HepG2 (cell line): Measurements from ENCODE around the gene METTL6. TPM values are rescaled to one million over a fixed set of nuclear protein-coding genes. Genes with fewer than 3 reads are reported as not detected.

Experiments
- ATAC-seq: fragments of 200-7000 bp; cut with Tn5 transposase; 3 replicates; pipeline ENCODE4 v1.9.1; 2020; ENCODE audit warnings: mild to moderate bottlenecking, moderate library complexity
- BruUV-seq: library from RNA; stranded (reverse); fragments of 400-500 nt; replicated peaks from 2 replicates; lab custom pipeline; 2021; lab: Mats Ljungman, UMichigan
- CTCF ChIA-PET: fragments of 300-600 bp; formaldehyde crosslinking; extraction: SDS; loops from one replicate; lab custom pipeline; 2021; ENCODE audit warnings: low total read pairs, inconsistent platforms, low intra/inter-chr PET ratio; lab: Yijun Ruan, JAX
- POLR2A ChIA-PET: fragments of 350-600 bp; sonication (Branson Sonifier 250); formaldehyde crosslinking; loops from one replicate; lab custom pipeline; 2020; ENCODE audit warnings: antibody characterized with exemption, inconsistent platforms; lab: Yijun Ruan, JAX
- DNase-seq: peaks from one replicate; pipeline ENCODE4 v3.0.0-alpha.2; 2015; ENCODE audit warnings: low spot score
- FAIRE-seq: peaks from 3 replicates; lab custom pipeline; 2011; peaks lifted over from hg19 to GRCh38; lab: Jason Lieb, UNC
- H2AFZ ChIP-seq: one replicate; pipeline ENCODE4 v1.6.1; 2011; ENCODE audit warnings: low read length, inconsistent platforms
- H3K27ac ChIP-seq: fragments of 300-600 bp; 3 replicates; pipeline ENCODE4 v1.8.0; 2011; ENCODE audit warnings: mixed run types, mild to moderate bottlenecking, mixed read lengths, low read length, inconsistent platforms; ENCODE audit not compliant: insufficient read depth; ENCODE audit errors: extremely low read length
- H3K27me3 ChIP-seq, 2 experiments: fragments of 200-600 bp in 1 of 2; 2 replicates in 1 of 2; 3 replicates in 1 of 2; pipeline versions ENCODE4 v1.6.0 to v1.8.0; 2011; ENCODE audit warnings: low read length in 2 of 2, mild to moderate bottlenecking in 2 of 2, moderate library complexity in 2 of 2, inconsistent platforms in 1 of 2; ENCODE audit not compliant: insufficient read depth in 2 of 2, control insufficient read depth in 1 of 2
- H3K36me3 ChIP-seq, 2 experiments: fragments of 200-600 bp in 1 of 2; replicated peaks in 1 of 2; 2 replicates in 1 of 2; 3 replicates in 1 of 2; pipeline versions ENCODE4 v1.5.1 to v1.8.0; 2011; ENCODE audit warnings: low read length in 2 of 2, inconsistent platforms in 1 of 2; ENCODE audit not compliant: insufficient read depth in 2 of 2, control insufficient read depth in 1 of 2
- H3K4me1 ChIP-seq: 2 replicates; pipeline ENCODE4 v1.5.1; 2012; ENCODE audit warnings: low read length, inconsistent platforms; ENCODE audit not compliant: insufficient read depth
- H3K4me2 ChIP-seq: 2 replicates; pipeline ENCODE4 v1.6.0; 2011; ENCODE audit warnings: low read depth, low read length, inconsistent platforms
- H3K4me3 ChIP-seq, 3 experiments: fragments of 200-600 bp in 1 of 3; sonication (generic), shearing (Covaris generic) in 1 of 3; replicated peaks in 1 of 3; 2 replicates each; pipeline ENCODE4 v1.5.1; 2011 to 2016; ENCODE audit warnings: low read length in 3 of 3, inconsistent platforms in 2 of 3, low read depth in 2 of 3, mild to moderate bottlenecking in 2 of 3, control low read depth in 1 of 3, mixed read lengths in 1 of 3; ENCODE audit not compliant: insufficient read depth in 1 of 3
- H3K79me2 ChIP-seq: one replicate; pipeline ENCODE4 v1.6.1; 2011; ENCODE audit warnings: low read length, inconsistent platforms; ENCODE audit not compliant: insufficient read depth
- H3K9ac ChIP-seq: 2 replicates; pipeline ENCODE4 v1.6.0; 2011; ENCODE audit warnings: mild to moderate bottlenecking, low read depth, low read length, inconsistent platforms; ENCODE audit not compliant: insufficient read depth
- H3K9me3 ChIP-seq: 2 replicates; pipeline ENCODE4 v1.5.1; 2012; ENCODE audit warnings: mild to moderate bottlenecking, low read length
- H4K20me1 ChIP-seq: 2 replicates; pipeline ENCODE4 v1.6.0; 2011; ENCODE audit warnings: inconsistent platforms, mild to moderate bottlenecking, low read length, moderate library complexity; ENCODE audit not compliant: insufficient read depth
- POLR2G ChIP-seq: fragments of 200-400 bp; formaldehyde crosslinking; IDR thresholded peaks from 2 replicates; pipeline ENCODE4 v1.6.1; 2018; ENCODE audit warnings: mild to moderate bottlenecking, low read depth, low read length, moderate library complexity
- TAF15 ChIP-seq: fragments of 200-400 bp; formaldehyde crosslinking; IDR thresholded peaks from one replicate; pipeline ENCODE4 v1.6.1; 2018; ENCODE audit warnings: mild to moderate bottlenecking, low read depth, low read length; ENCODE audit not compliant: poor library complexity, severe bottlenecking
- TRAFD1 ChIP-seq: sonication (generic); formaldehyde crosslinking; IDR thresholded peaks from 2 replicates; pipeline ENCODE4 v1.5.1; 2020; ENCODE audit warnings: missing genetic modification reagents, mild to moderate bottlenecking, borderline replicate concordance
- WGBS: methylation state at CpG from one replicate; pipeline ENCODE4 v1.1.6; 2017; ENCODE audit warnings: low lambda C conversion rate; 5-methylcytosine and 5-hydroxymethylcytosine counted together
- in situ Hi-C: cut with HindIII; loops from 2 replicates; pipeline ENCODE4 v1.10.0; 2017; ENCODE audit warnings: low pct_unique_long_range_greater_than_20kb; ENCODE audit not compliant: extremely low pct_ligation_motif_present
- intact Hi-C: fragments of 100-400 bp; cut with micrococcal nuclease; formaldehyde crosslinking; loops from one replicate; pipeline ENCODE4 v1.10.0; 2022; ENCODE audit not compliant: unreplicated experiment
- polyA plus RNA-seq, 8 experiments: library from polyadenylated mRNA; depleted of rRNA in 3 of 8; stranded (reverse) in 7 of 8; unstranded in 1 of 8; fragments of >200 nt; fragmentation: Illumina TruSeq in 4 of 8; extraction: Trizol in 4 of 8; gene quantifications; 2 replicates each; pipeline versions ENCODE4 v1.2.1 to v1.2.3, GENCODE V29; 2011 to 2016; ENCODE audit warnings: low read depth in 4 of 8, missing spikeins in 1 of 8, mixed read lengths in 1 of 8; ENCODE audit not compliant: insufficient read depth in 1 of 8
- total RNA-seq, 5 experiments: library from RNA; depleted of rRNA; stranded (reverse); fragments of >200 nt; fragmentation: Illumina TruSeq; extraction: Trizol; gene quantifications; 2 replicates each; pipeline ENCODE4 v1.2.3, GENCODE V29; 2016; ENCODE audit warnings: low read depth in 1 of 5
- TF ChIP-seq, protein P1 (sequence below): IDR thresholded peaks from 2 replicates; pipeline ENCODE4 v1.6.1; 2016; ENCODE audit warnings: mild to moderate bottlenecking, missing biosample characterization, missing genetic modification reagents

METTL6 gene
- total and polyA plus RNA-seq, 2 of the 13 experiments (the other 11 are each of a cell fraction or from before 2014, with no cell fraction given) = 17.2 to 29.4 TPM

GRCh38 chr3:15449489-15450224 is 22.3 kb upstream of the METTL6 start (continued):
- TF ChIP-seq, protein P1, sequence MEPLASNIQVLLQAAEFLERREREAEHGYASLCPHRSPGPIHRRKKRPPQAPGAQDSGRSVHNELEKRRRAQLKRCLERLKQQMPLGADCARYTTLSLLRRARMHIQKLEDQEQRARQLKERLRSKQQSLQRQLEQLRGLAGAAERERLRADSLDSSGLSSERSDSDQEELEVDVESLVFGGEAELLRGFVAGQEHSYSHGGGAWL (CRISPR knock-in tag) = no peak
- no peak for TF ChIP-seq TAF15

DNA sequence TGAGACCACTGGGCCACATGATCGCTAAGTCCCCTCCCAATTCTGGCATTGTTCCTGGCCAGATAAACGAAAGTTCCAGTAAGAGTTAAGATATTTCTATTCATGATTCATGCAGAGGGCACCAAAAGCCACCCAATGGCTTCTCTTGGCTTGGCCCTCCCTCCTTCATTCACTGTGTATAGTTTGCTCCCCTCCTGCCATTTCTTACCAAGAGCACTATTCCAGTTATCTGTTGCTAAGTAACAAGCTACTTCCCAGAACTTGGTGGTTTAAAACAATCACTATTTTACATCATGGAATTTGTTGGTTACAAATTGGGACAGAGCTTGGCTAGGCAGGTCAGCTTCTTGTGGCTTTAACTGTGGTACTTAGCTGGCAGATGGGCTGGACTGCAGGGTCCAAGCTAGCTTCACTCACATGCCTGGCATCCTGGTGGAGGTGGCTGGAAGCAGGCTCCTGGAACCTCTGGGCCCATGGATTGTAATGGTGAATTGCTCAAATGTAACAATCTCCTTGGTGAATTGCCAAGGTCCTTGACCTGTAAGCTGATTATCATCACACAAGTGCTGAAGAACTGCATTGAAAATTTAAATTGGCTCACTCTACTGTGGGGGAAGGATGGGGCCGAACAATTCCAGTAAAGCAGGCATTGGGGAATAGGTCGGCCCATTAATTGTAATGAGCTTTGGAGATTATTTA is 16.6 kb upstream of the METTL6 start:
- POLR2A ChIA-PET = no interaction called here
- Histone ChIP-seq H3K36me3 (peaks cover 6 to 32% of the 10 kb centered on the region in 2 experiments), H3K4me1 (no peaks in the 10 kb centered on the region), H3K27ac (no peak overlapping the region), H3K9me3 (no peaks in the 10 kb centered on the region), H3K27me3 (no peaks in the 10 kb centered on the region), H4K20me1 (no peaks in the 10 kb centered on the region), H2AFZ (no peak overlapping the region), H3K9ac (no peak overlapping the region), H3K4me3 (no peak overlapping the region), H3K4me2 (no peak overlapping the region), H3K79me2 (no peaks in the 10 kb centered on the region)
- TF ChIP-seq POLR2G = 0 out of 2 replicates have a peak, but pooled peaks have one; percentile 22
- TF ChIP-seq TRAFD1 (CRISPR knock-in tag) = no peak
- no peak for FAIRE-seq
- WGBS = 92% methylated on average over 4 of the region's 4 CpGs
- no peak for DNase-seq
- BruUV-seq = no TSS peak
- CTCF ChIA-PET = no interaction called here
- no peak; the same call in 2 of the 3 replicates for ATAC-seq
- intact Hi-C loops = no loop called here
- in situ Hi-C loops = no loop called here
